Measurements from ENCODE around the gene PDSS2.

The PDSS2 gene

DNA sequence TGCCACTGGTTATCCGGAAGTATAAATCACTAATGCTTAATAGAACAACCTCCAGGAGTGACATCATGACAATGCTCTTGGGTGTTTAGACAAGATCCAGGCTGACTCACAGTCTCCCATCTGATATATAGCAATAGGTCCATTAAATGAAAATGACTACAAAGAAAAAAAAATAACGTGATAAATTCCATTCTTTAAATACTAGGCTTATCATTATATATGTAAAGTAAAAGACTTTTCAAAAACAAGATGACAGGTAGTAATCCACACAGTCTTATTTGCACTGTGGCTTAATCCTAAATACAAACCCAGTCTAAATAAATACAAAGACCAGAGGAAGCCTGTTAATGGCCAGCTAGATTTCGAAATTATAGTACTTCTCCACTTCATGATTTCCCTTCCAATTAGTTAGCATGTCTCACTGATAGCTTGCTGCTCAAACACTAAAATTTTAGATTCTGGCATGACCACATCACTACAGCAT, 195.0 kb downstream of the PDSS2 start:
- DNase-seq = no peak

DNA sequence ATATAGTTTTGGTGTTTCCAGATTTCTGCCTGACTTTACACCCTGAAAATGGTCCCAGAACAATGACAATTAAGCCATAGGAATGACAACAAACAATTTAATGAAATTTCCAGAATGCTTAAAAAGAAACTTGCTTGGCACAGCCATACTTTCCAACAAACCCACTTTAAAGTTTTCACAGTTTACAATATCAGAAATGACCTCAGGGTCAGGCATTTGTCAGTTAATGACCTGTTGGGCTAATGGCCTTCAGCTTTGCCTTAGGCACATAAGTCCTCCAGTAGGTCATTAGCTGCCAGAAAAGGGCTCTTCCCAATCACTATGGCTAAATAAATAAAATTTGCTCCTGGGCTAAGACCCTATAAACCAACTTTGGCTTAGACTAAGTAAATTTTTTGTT, 199.4 kb downstream of the PDSS2 start:
- DNase-seq = no peak

DNA sequence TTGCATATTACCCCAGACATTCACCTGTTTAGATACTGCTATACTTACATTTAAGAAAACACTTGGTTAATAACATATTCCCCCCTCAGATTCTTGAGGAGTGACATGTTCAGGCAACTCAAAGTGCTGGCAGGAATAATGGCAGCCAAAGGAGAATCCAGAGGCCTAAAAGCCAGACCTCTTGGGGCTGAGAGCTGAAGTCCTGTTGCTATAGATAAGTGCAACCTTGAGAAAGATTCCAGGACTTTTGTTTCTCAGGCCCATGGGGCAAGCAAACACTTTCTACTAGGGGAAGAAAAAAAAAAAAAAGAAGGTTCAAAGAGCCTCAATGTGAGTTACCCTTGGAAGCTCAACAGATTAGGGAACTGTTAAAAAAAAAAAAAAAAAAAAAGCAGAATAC, 211.2 kb downstream of the PDSS2 start:
- no peak for DNase-seq

DNA sequence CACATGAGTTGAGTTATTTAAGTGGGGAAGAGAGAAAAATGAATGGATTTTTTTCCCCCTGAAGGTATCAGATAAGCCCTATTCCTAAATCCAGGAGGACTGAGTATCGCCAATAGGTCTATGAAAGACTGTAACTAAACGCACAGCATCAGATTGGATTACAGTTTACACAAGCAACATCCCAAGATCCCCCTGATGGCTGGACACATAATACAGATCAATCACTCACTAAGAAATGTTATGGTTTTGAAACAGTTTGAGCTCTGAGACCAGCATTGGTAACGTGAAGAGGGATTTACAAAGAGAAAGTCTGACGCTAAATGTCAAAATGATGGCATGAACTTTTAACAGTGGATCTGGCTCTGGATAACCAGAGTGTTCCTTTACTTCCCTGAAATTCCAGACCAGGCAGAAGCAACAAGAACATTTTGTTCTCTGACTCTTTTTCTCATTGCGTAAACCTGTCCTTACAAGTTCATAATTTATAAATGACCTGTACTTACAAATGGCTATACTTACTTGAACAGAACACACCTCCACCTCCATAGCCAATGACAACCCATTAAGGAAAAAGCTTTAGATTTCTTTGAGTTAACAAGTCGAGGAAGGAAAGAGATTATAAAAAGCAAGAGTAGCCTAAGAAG, 212.3 kb downstream of the PDSS2 start:
- no peak for DNase-seq

DNA sequence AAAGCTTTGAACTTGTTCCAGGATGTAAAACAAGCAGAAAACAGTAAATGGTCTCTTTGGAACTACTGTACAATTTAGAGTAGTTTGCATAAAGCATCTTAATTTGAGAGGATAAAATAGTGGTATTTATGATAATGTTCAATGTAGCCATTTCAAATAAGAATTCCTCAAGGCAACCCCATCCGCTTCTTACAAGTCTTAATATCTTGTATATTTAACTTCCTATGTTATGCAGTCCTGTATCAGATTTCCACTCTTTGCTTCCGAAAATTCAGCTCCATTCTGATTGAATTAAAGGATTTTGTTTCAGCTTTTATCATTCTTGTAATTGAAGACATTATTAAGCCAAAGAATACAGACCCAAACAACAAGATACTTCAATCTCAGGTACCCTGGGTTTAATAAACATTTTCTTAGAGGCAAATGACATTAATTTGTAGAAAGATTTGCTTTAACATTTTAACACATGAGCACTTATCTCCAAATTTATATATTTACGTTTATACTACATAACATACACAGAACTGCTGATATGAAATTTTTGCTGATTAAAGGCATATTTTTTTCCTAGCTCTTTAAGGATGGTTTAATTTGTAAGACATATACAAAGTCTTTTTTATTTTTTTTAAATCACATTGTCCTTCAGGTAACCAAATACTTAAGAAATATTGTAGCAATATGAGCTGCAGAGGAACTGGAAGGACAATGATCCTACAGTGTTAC, 213.0 kb downstream of the PDSS2 start:
- DNase-seq = no peak

DNA sequence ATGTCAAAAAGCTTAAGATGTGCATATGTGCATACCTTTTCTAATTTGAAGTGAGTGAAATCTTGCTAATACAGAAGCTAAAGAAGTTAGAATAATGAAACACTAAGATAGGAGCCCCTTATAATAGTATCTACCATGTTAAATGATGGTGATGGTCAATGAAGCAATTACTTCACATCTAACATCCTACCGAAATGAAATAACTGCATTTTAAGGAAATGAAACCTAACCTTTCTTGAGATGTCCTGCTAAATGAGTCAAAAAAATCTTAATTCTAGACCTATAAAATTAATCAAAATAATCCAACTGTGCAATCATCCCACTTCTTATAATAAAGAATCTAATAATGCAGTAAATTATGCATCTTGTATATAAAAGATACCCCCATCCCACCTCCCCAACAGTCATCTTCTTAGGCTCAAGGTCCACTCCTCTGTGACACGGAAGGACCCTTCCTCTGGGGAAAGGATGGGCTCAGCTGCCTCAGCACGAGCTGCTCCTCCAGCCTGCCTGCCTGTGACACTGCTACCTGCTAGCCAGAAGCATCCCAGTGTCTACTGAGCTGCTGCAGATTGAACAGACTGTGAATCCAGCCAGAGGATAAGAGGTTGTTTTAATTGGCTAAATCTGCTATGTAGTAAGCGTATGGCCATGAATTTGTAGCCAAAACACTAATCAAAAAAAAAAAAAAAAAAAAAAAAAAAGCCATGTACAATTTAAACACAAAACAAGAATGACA, 214.5 kb downstream of the PDSS2 start:
- no peak for DNase-seq

DNA sequence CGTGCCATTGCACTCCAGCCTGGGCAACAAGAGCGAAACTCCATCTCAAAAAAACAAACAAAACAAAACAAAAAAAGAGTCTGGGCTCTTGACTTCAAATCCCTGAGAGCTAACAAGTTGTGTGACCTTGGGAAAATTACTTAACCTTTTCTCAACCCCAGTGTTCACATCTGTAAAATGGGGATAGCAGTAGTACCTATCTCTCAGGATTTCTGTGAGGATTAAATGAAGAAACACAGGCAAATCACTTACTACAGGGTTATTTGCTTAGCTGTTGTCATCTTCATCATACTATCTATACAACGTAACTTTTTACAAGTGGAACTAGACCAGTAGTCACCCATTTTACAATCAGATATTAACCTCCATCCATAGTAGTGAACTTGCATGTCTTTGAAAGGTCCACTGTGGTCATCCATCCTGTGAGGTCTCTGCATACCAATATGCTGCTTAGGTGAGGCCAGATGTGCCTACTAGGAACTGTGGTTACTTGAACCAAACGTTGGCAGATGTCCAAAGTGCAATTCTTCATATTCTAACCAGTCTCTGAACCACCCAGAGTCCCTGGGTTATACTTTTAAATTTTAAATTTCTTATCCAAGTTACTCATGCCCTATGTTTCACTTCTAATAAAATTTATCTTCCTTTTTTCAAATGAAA, 215.2 kb downstream of the PDSS2 start:
- no peak for DNase-seq

DNA sequence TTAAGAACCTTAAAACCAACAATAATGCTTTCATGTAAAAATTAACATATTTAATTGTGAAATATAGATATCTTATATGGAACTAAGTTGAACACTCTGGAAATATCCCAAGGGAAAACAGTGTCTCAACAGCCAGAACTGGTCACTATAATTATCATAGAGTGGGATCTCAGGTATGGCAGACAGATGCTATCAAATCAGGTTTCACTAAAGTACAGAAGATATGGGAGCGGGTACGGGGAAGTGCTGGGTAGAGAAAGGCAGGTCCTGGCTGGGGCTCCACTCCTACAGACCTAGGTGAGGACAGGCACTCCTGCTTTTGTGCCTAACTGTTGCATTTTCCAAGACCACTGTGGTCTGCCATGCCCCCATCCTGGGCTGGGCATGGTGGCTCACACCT, 215.9 kb downstream of the PDSS2 start:
- no peak for DNase-seq

DNA sequence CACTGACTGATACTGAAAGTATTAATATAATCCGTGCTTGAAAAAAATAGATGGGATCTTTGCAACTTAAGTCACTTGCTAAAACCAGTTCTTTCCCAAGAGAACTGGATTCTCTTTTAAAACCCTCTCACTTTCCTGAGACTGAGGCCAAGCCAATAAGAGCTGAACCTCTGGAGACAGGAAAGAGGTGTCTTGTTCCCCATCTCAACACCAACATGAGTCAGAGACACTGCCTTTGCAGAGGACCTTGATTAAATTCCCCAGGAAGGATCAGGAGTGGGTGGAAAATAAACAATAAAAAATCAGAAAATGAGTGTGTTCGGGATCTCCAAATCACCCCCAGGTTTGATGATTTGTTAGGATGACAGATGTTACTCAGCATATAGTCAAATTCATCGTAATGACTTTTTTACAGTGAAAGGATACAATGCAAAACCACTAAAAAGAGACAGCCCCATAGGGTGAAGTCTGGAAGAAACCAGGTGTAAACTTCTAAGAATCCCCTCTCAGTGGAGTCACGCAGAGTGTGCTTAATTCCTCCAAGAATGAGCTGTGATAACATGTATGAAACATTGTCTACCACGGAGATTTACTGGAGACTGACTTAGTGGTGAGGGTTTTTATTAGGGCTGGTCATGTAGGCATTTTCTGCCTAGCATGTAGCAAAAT, 221.2 kb downstream of the PDSS2 start:
- no peak for DNase-seq

DNA sequence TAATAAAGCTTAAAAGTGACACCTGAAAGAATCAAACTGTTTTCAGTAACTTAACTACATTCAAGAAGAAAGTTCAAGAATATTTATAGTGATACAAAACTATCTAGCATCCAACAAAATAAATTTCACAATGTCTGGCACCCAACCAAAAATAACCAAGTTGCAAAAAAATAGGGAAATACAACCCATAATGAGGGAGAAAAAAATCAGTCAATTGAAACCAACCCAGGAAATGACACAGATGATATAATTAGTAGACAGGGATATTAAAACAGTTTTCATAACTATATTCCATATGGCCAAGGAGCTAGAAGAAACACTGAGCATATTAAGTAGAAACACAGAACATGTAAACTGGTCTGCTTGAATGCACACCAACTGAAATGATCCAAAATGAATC, 223.9 kb downstream of the PDSS2 start:
- DNase-seq = no peak

DNA sequence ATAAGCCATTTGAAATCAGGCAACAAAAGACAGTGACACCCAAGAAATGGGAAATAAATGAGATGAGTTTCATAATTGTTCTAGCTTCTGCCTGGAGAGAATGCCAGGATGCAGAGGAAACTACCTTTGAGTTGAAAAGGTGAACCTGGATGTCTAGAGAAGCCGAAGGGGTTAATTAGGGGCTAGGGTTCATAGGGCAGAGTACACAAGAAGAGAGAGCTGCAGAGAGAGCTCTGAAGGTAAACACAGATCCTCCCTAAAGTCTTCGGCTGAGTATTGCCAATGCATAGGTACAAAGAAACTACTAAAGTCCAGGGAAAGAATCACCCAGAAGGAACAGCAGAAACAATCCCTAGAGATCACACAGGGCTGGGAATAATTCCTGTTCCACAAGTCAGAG, 224.4 kb downstream of the PDSS2 start:
- DNase-seq = no peak

DNA sequence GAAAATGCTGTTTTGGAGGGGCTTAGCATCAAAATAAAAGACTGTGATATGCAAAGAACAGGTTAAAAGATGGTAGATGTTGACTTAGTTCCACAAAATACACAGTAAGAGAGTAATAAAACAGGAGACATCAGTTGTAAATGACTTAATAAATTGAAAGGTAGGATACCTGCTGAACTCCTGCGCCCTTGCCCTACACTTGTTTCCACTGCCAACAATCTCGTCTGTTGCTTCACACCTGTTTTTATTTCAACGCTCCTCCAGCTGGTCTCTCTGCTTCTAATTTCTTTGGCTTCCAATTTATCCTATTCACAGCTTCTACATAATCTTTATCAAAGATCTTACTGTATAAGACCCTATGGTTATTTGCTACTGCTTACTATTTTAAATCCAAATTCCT, 228.1 kb downstream of the PDSS2 start:
- no peak for DNase-seq

DNA sequence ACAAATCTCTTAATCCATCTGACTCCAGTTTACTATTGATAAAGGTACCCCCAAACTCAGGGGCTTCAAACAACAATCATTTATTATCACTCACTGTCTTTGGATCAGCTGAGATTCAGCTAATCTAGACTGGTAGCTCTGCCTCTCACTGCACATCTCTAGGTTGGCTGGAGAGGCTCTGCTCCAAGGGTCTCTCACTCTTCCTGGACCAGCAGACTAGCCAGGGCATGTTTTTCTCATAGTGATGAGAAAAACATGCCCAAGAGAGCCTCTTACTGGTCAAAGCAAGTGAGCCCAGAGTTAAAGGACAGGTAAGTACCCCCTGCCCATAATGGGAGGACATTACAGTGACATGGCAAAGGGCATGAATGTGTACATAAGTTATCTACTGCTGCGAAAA, 228.9 kb downstream of the PDSS2 start:
- no peak for DNase-seq

DNA sequence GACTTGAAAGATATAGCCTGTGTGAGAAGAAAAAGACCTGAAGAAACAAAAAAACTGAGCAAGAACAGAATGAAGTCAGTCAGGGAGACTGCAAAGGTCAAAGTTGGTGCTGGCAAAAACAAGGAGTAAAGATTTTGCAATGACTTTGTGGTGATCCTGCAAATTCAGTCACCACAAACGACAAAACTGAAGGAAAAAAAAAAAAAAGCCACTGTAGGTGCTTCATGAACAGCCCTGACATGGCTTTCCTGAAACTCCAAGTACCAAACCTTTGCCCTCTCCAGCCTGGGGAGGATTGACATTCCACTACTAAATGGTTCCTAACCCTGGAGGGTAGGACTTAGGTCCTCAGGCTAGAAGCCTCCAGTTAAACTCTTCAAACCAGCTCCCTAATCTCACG, 229.3 kb downstream of the PDSS2 start:
- DNase-seq = no peak

DNA sequence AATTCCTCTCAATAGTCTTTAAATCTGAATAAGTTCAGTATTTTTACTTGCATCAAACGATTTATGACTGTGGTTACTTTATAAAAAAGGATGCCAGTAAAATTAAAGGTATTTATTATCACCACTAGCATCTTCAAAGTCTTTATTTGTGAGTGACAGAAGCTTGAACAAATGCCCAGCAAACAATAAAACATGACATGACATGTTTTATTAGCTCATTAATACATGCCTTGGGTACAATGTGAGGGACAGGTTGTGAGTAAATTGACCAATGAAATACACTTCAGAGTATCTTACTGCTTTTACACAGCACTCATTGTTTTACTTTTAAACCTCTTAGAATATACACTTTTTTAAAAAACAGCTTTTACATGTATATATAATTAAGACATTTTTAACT, 230.6 kb downstream of the PDSS2 start:
- DNase-seq = no peak

DNA sequence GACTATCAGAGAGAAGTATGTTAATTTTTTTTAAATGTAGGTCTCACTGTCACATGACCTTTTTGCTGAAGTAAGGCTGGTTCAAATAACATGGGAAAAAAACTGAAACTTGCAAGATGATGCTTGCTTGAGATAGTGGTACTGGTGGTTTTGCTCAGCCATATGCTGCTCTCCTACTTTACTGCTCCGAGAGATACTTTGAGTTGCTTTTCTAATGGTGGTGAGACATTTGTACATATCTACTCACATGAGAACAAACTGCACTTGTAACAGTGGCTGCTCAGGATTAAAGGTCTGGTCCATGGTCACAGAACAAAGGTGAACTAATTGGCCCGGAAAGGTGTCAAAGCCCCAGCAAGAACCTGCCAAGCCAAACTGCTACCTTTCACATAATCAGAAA, 237.8 kb downstream of the PDSS2 start:
- DNase-seq = no peak

DNA sequence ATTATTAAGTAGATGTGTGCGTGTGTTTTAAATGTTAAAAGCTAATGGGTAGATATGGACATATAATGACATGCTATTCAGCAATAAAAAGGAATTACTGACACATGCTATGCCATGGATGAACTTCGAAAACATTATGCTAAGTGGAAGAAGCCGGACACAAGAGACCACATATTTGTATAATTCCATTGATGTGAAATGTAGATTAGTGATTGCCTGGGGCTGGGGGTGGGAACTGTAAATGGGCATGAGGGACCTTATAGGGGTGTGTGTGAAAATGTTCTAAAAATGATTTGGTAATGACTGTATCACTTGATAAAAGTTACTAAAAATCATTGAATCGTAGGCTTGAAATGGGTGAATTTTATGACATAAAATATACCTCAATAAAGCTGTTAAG, 239.5 kb downstream of the PDSS2 start:
- no peak for DNase-seq

DNA sequence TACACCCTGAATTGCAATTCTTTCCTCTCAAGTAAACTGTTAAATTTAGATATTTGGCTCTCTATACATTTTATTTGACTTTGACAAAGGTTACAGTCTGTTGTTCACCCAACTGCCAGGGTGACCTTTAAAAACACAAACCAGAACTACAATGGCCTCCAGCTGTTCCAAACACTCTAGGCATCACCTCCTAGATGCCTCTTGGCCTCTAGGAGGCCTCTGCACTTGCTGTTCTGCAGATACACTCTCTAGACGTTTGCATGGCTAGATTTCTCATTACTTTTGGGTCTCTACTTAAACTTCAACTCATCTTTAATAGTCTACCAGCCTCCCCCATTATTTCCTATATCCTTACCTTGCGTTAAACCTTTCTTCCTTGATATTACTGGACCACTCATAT, 241.2 kb downstream of the PDSS2 start:
- no peak for DNase-seq

DNA sequence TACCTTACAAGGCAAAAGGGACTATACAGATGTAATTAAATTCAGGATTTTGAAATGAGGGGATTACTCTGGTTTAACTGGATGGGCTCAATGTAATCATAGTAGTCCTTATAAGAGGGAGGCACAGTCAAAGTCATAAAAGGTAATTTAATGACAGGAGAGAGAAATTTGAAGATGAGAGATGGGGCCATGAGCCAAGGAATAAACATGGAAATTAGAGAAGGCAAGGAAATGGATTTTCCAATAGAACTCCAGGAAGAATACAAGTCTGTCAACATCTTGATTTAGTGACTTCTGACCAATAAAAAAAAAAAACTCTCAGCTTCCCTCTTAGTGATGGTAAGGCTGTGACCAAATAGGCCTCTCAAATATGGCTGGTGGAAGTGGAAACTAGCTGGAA, 242.1 kb downstream of the PDSS2 start:
- DNase-seq = no peak

DNA sequence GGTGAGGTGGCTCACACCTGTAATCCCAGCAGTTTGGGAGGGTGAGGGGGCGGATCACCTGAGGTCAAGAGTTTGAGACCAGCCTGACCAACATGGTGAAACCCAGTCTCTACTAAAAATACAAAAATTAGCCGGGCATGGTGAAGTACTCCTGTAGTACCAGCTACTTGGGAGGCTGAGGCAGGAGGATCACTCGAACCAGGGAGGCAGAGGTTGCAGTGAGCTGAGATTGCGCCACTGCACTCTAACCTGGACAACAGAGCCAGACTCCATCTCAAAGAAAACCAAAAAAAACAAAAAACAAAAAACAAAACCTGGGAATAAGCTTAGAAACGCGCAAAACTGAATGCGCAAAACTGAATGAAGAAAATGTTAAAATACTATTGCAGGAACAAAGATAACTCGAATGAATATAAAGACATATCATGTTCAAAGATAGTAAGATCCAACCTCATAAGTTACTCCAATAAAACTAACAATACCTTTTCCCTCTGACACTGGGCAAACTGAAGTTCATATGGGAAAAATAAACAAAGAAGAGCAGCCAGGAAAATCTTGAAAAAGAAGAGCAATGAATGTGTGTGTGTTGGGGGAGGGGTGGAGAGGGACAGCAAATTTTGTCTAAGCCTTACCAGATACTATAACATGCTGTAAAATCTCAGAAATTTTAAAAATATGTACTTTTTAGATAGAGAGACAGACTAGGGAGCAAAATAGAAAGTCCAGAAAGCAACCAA, 243.0 kb downstream of the PDSS2 start:
- DNase-seq = no peak

DNA sequence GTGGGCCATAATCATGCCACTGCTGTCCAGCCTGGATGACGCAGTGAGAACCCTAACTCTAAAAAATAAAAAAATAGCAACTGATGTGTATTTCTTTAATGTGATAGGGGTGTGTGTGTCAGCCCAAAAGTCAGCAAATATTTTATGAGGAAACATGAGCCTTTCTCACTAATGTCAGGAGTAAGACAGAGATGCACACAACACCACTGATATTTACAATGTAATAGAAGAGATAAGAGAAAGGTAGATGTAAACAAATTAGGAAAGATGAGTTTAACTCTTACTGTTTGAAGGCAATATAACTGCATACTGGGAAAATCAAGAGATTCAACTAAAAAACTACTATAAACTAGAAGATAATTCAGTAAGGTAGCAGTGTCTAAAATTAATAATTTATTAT, 244.0 kb downstream of the PDSS2 start:
- DNase-seq = no peak

DNA sequence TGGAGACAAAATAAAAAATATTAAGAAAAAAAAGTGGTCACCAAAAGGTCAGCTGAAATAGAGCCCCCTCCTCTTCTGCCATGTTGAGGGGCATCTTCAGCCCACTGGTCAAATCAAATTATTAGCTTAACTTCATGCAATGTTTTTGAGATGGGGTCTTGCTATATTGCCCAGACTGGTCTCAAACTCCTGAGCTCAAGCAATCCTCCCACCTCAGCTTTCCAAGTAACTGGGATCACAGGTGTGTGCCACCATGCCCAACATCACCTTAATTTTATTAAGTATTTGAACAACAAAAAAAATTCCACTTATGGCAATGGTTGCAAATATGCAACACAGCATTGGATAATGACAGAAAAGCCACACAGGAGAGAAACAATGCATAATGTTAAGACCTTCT, 244.7 kb downstream of the PDSS2 start:
- no peak for DNase-seq
